Mesenchymal stem cell (in vitro differentiated cells and primary cell): ENCODE measurements around the gene GEMIN5.

ENCODE experiments used
- DNase-seq: peaks from one replicate; pipeline ENCODE4 v3.0.0-alpha.2; 2013
- H2AFZ ChIP-seq: one replicate; pipeline ENCODE4 v1.6.1; 2013; ENCODE audit warnings: low read depth, mild to moderate bottlenecking, control low read depth, inconsistent platforms, low read length, moderate library complexity
- H2AK5ac ChIP-seq: 2 replicates; pipeline ENCODE4 v1.6.1; 2013; ENCODE audit warnings: low read length, moderate library complexity, mild to moderate bottlenecking, inconsistent platforms; ENCODE audit not compliant: severe bottlenecking
- H2BK120ac ChIP-seq: one replicate; pipeline ENCODE4 v1.6.1; 2013; ENCODE audit warnings: low read depth, mild to moderate bottlenecking, inconsistent platforms, low read length, moderate library complexity
- H2BK12ac ChIP-seq, 2 experiments: one replicate each; pipeline ENCODE4 v1.6.1; 2013; ENCODE audit warnings: inconsistent platforms in 2 of 2, low read length in 2 of 2, mild to moderate bottlenecking in 2 of 2, moderate library complexity in 2 of 2, control low read depth in 1 of 2
- H2BK15ac ChIP-seq: one replicate; pipeline ENCODE4 v1.6.1; 2013; ENCODE audit warnings: mild to moderate bottlenecking, low read depth, inconsistent platforms; ENCODE audit not compliant: poor library complexity, severe bottlenecking
- H2BK5ac ChIP-seq: 2 replicates; pipeline ENCODE4 v1.6.1; 2013; ENCODE audit warnings: low read depth, mild to moderate bottlenecking, low read length, control low read depth, inconsistent platforms; ENCODE audit not compliant: poor library complexity, severe bottlenecking
- H3K14ac ChIP-seq, 2 experiments: one replicate each; pipeline ENCODE4 v1.6.1; 2013; ENCODE audit warnings: inconsistent platforms in 2 of 2, low read length in 2 of 2, control low read depth in 1 of 2, mild to moderate bottlenecking in 1 of 2, moderate library complexity in 1 of 2
- H3K18ac ChIP-seq, 2 experiments: one replicate each; pipeline ENCODE4 v1.6.1; 2013; ENCODE audit warnings: inconsistent platforms in 2 of 2, low read length in 2 of 2, control low read depth in 1 of 2, low read depth in 1 of 2, mild to moderate bottlenecking in 1 of 2
- H3K23ac ChIP-seq, 2 experiments: one replicate each; pipeline ENCODE4 v1.6.1; 2013; ENCODE audit warnings: inconsistent platforms in 2 of 2, low read length in 2 of 2, mild to moderate bottlenecking in 2 of 2, moderate library complexity in 2 of 2, control low read depth in 1 of 2
- H3K27ac ChIP-seq: 2 replicates; pipeline ENCODE4 v1.5.1; 2013; ENCODE audit warnings: mild to moderate bottlenecking, moderate library complexity, low read length, control low read depth, inconsistent platforms; ENCODE audit not compliant: poor library complexity, severe bottlenecking
- H3K27me3 ChIP-seq, 2 experiments: 2 replicates each; pipeline versions ENCODE4 v1.6.1 to v1.7.0; 2013; ENCODE audit warnings: low read length in 2 of 2, mild to moderate bottlenecking in 2 of 2, moderate library complexity in 2 of 2, control low read depth in 1 of 2, inconsistent platforms in 1 of 2; ENCODE audit not compliant: control insufficient read depth in 1 of 2, insufficient read depth in 1 of 2
- H3K36me3 ChIP-seq, 2 experiments: 2 replicates each; pipeline versions ENCODE4 v1.6.1 to v1.7.0; 2013; ENCODE audit warnings: low read length in 2 of 2, control low read depth in 1 of 2, inconsistent platforms in 1 of 2, low read depth in 1 of 2, mild to moderate bottlenecking in 1 of 2; ENCODE audit not compliant: insufficient read depth in 2 of 2, control insufficient read depth in 1 of 2
- H3K4ac ChIP-seq, 2 experiments: one replicate each; pipeline ENCODE4 v1.6.1; 2013; ENCODE audit warnings: inconsistent platforms in 2 of 2, low read length in 2 of 2, mild to moderate bottlenecking in 2 of 2, moderate library complexity in 2 of 2, control low read depth in 1 of 2, low read depth in 1 of 2
- H3K4me1 ChIP-seq: 2 replicates; pipeline ENCODE4 v1.6.1; 2013; ENCODE audit warnings: low read depth, low read length, control low read depth; ENCODE audit not compliant: control insufficient read depth, insufficient read depth
- H3K4me2 ChIP-seq: 2 replicates; pipeline ENCODE4 v1.6.1; 2013; ENCODE audit warnings: low read length, mild to moderate bottlenecking, inconsistent platforms; ENCODE audit not compliant: poor library complexity, severe bottlenecking
- H3K4me3 ChIP-seq, 2 experiments: 2 replicates each; pipeline versions ENCODE4 v1.5.1 to v1.7.0; 2013; ENCODE audit warnings: low read length in 2 of 2, mild to moderate bottlenecking in 2 of 2, control low read depth in 1 of 2, low read depth in 1 of 2; ENCODE audit not compliant: insufficient read depth in 1 of 2
- H3K79me1 ChIP-seq: replicated peaks from 2 replicates; pipeline ENCODE4 v1.6.1; 2013; ENCODE audit warnings: mild to moderate bottlenecking, control low read depth, low read length, inconsistent platforms; ENCODE audit not compliant: poor library complexity, severe bottlenecking
- H3K9ac ChIP-seq: 2 replicates; pipeline ENCODE4 v1.7.0; 2013; ENCODE audit warnings: mild to moderate bottlenecking, low read length, moderate library complexity
- H3K9me3 ChIP-seq: 2 replicates; pipeline ENCODE4 v1.7.0; 2013; ENCODE audit warnings: mild to moderate bottlenecking, low read length; ENCODE audit not compliant: control insufficient read depth
- H4K8ac ChIP-seq: one replicate; pipeline ENCODE4 v1.6.1; 2013; ENCODE audit warnings: inconsistent platforms, mild to moderate bottlenecking, low read length, moderate library complexity
- H4K91ac ChIP-seq: one replicate; pipeline ENCODE4 v1.6.1; 2013; ENCODE audit warnings: mild to moderate bottlenecking, low read length, inconsistent platforms
- WGBS: methylation state at CpG from one replicate; pipeline ENCODE4 v1.1.7; 2013; ENCODE audit warnings: mixed read lengths; 5-methylcytosine and 5-hydroxymethylcytosine counted together

Gene GEMIN5

GRCh38 chr5:154840435-154841272 is 97.4 kb downstream of the GEMIN5 start:
- Histone ChIP-seq H3K27me3 (no peaks in the 10 kb centered on the region), H4K8ac (no peak overlapping the region)
- WGBS, result 77% methylated on average over 6 of the region's 6 CpGs

More at GRCh38 chr5:154840435-154841272, 97.4 kb downstream of the GEMIN5 start:
- Histone ChIP-seq H3K36me3 (peaks cover 13 to 44% of the 10 kb centered on the region in 2 experiments), H2AK5ac (no peak overlapping the region), H3K23ac (no peak overlapping the region), H3K4me3 (no peak overlapping the region), H2BK5ac (no peak overlapping the region), H3K9me3 (no peaks in the 10 kb centered on the region), H3K4ac (no peak overlapping the region), H3K18ac (no peak overlapping the region), H3K14ac (no peak overlapping the region), H2BK15ac (no peak overlapping the region), H3K79me1 (peaks cover 8% of the 10 kb centered on the region), H3K9ac (no peak overlapping the region), H3K4me1 (no peaks in the 10 kb centered on the region), H2BK12ac (no peak overlapping the region), H2BK120ac (no peak overlapping the region), H2AFZ (no peak overlapping the region), H3K27ac (no peak overlapping the region), H3K4me2 (no peak overlapping the region), H4K91ac (no peak overlapping the region)
- no peak for DNase-seq
